ENCODE measurements around the gene EXOC6. TPM values are rescaled to one million over a fixed set of nuclear protein-coding genes. Genes with fewer than 3 reads are reported as not detected.

The EXOC6 gene
- total RNA-seq, 4 donors from 2014 or later, result 14.1 to 34.9 (median 16.2) TPM

GRCh38 chr10:92829786-92830377, 18.4 kb upstream of the EXOC6 start:
- Histone ChIP-seq H3K36me3 (no peaks in the 10 kb centered on the region), H3K27ac (replicated peaks in 1 of 4) (peak overlapping the region in 1 of 4 donors; percentile 25), H3K4me1 (peaks cover 0 to 9% (median 6%) of the 10 kb centered on the region in 4 donors), H3K4me3 (no peak overlapping the region), H3K9me3 (no peaks in the 10 kb centered on the region), H3K27me3 (no peaks in the 10 kb centered on the region)
- DNase-seq (ENCODE audit: extremely low spot score), result peak; percentile 29
- intact Hi-C loops (cut with DNase I), result no loop called here
- 86% methylated on average over 4 of the region's 4 CpGs for WGBS
- no peak for TF ChIP-seq POLR2A (IDR thresholded peaks at IDR 0.05; ENCODE audit: low read depth)
- no peak for TF ChIP-seq POLR2AphosphoS5 (IDR thresholded peaks at IDR 0.05)
- no peak for TF ChIP-seq EP300 (IDR thresholded peaks at IDR 0.05)
- TF ChIP-seq CTCF (IDR thresholded peaks at IDR 0.05), result no peak

- H3K36me3 ChIP-seq, result no peaks in the 10 kb centered on the region
- H3K4me3 ChIP-seq, result peak overlapping the region; percentile 9 to 34 (median 21)
- no peaks in the 10 kb centered on the region for H3K9me3 ChIP-seq
- peak overlapping the region in 2 of 4 donors; percentile 25 to 29 for H3K27ac ChIP-seq (replicated peaks in 1 of 4)
- no peaks in the 10 kb centered on the region for H3K27me3 ChIP-seq
- WGBS, result 71% methylated on average over 12 of the region's 12 CpGs
- intact Hi-C loops (cut with DNase I), result no loop called here
- TF ChIP-seq POLR2A (IDR thresholded peaks at IDR 0.05; ENCODE audit: low read depth) (no peak), EP300 (IDR thresholded peaks at IDR 0.05) (no peak), CTCF (IDR thresholded peaks at IDR 0.05) (no peak), POLR2AphosphoS5 (IDR thresholded peaks at IDR 0.05) (no peak)
- peaks cover 0 to 9% (median 6%) of the 10 kb centered on the region in 4 donors for H3K4me1 ChIP-seq
- peak; percentile 87 for DNase-seq (ENCODE audit: extremely low spot score)
Observed at GRCh38 chr10:92830478-92831389, 17.6 kb upstream of the EXOC6 start.

DNA sequence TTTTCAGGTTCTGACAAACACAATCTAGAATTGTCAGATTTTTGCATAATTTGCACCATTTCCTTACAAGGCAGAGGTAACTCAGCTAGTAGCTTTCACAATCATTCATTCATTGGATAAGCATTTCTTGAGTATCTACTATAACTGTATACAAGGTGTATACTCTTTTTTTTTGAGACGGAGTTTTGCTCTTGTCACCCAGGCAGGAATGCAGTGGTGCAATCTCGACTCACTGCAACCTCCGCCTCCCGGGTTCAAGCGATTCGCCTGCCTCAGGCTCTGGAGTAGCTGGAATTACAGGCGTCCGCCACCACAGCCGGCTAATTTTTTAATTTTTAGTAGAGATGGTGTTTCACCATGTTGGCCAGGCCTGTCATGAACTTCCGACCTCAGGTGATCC, 16.2 kb upstream of the EXOC6 start:
- Histone ChIP-seq H3K9me3 (no peaks in the 10 kb centered on the region), H3K36me3 (no peaks in the 10 kb centered on the region), H3K4me1 (peaks cover 0 to under 1% (median 0%) of the 10 kb centered on the region in 4 donors), H3K4me3 (no peak overlapping the region), H3K27ac (replicated peaks in 1 of 4) (no peak overlapping the region), H3K27me3 (no peaks in the 10 kb centered on the region)
- peak; percentile 8 for DNase-seq (ENCODE audit: extremely low spot score)
- WGBS, result 96% methylated on average over 10 of the region's 10 CpGs
- TF ChIP-seq CTCF (IDR thresholded peaks at IDR 0.05) (no peak), EP300 (IDR thresholded peaks at IDR 0.05) (no peak), POLR2AphosphoS5 (IDR thresholded peaks at IDR 0.05) (no peak), POLR2A (IDR thresholded peaks at IDR 0.05; ENCODE audit: low read depth) (no peak)
- intact Hi-C loops (cut with DNase I), result no loop called here

GRCh38 chr10:92832998-92833650, 15.2 kb upstream of the EXOC6 start:
- TF ChIP-seq POLR2AphosphoS5 (IDR thresholded peaks at IDR 0.05) (no peak), CTCF (IDR thresholded peaks at IDR 0.05) (no peak), EP300 (IDR thresholded peaks at IDR 0.05) (no peak), POLR2A (IDR thresholded peaks at IDR 0.05; ENCODE audit: low read depth) (no peak)

More at GRCh38 chr10:92832998-92833650, 15.2 kb upstream of the EXOC6 start:
- H3K4me3 ChIP-seq, result no peak overlapping the region
- 71% methylated on average over 2 of the region's 2 CpGs for WGBS
- no peaks in the 10 kb centered on the region for H3K9me3 ChIP-seq
- H3K4me1 ChIP-seq, result no peaks in the 10 kb centered on the region
- no peaks in the 10 kb centered on the region for H3K36me3 ChIP-seq
- H3K27ac ChIP-seq (replicated peaks in 1 of 4), result no peak overlapping the region
- no peaks in the 10 kb centered on the region for H3K27me3 ChIP-seq
- intact Hi-C loops (cut with DNase I), result no loop called here
- DNase-seq (ENCODE audit: extremely low spot score), result peak; percentile 74
